VCaP (cell line): Measurements from ENCODE around the gene RRAD.
"Not testable (repeated sequence)": the region's sequence is repeated elsewhere in the genome, so short reads cannot be mapped to it uniquely, and the experiment has no call there.

ENCODE experiments used
- H3K27ac ChIP-seq: fragments of 450-650 bp; 2 replicates; pipeline ENCODE4 v1.5.1; 2017
- TF ChIP-seq, protein P1 (sequence below): fragments of 450-650 bp; conservative IDR thresholded peaks from 2 replicates; pipeline ENCODE4 v1.5.1; 2017; ENCODE audit warnings: mild to moderate bottlenecking, moderate library complexity

Gene RRAD, protein sequence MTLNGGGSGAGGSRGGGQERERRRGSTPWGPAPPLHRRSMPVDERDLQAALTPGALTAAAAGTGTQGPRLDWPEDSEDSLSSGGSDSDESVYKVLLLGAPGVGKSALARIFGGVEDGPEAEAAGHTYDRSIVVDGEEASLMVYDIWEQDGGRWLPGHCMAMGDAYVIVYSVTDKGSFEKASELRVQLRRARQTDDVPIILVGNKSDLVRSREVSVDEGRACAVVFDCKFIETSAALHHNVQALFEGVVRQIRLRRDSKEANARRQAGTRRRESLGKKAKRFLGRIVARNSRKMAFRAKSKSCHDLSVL

DNA sequence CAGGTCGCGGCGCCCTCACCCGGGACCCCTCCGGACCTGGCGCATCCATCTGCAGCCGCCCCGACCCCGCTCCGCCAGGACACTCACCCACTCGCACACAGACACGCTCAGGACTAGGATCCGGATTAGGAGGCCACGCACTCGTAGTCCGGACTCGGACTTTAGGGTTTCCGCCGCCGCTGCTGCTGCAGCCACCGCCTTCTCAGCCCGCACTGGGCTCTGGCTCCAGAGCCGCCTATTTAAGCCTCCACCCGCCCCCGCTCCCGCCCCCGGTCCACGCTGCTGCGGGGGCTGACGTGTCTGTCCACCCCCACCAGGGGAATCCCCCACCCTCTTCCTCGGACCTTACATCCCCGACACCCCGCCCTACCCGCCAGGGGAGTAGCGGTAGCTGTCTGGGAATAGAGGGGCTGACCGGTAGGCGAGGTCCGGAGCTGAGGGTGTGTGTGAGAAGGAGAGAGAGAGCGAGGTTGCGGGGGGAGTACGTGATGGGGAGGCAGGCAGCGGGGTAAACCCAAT, at the start of gene RRAD:
TSS of gene RRAD (minus strand) at position 214 of the 519 bp plus-strand sequence. CDS start 356 bp downstream, outside the sequence.
- TF ChIP-seq, protein P1, sequence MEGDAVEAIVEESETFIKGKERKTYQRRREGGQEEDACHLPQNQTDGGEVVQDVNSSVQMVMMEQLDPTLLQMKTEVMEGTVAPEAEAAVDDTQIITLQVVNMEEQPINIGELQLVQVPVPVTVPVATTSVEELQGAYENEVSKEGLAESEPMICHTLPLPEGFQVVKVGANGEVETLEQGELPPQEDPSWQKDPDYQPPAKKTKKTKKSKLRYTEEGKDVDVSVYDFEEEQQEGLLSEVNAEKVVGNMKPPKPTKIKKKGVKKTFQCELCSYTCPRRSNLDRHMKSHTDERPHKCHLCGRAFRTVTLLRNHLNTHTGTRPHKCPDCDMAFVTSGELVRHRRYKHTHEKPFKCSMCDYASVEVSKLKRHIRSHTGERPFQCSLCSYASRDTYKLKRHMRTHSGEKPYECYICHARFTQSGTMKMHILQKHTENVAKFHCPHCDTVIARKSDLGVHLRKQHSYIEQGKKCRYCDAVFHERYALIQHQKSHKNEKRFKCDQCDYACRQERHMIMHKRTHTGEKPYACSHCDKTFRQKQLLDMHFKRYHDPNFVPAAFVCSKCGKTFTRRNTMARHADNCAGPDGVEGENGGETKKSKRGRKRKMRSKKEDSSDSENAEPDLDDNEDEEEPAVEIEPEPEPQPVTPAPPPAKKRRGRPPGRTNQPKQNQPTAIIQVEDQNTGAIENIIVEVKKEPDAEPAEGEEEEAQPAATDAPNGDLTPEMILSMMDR = no peak

DNA sequence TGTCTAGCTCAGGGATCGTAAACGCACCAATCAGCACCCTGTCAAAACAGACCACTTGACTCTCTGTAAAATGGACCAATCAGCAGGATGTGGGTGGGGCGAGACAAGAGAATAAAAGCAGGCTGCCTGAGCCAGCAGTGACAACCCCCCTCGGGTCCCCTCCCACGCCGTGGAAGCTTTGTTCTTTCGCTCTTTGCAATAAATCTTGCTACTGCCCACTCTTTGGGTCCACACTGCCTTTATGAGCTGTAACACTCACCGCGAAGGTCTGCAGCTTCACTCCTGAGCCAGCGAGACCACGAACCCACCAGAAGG, 49.6 kb upstream of the RRAD start:
- not testable (repeated sequence) for H3K27ac ChIP-seq

More for the DNA sequence above, at the start of gene RRAD:
- no peak within 1 kb of the TSS for H3K27ac ChIP-seq

DNA sequence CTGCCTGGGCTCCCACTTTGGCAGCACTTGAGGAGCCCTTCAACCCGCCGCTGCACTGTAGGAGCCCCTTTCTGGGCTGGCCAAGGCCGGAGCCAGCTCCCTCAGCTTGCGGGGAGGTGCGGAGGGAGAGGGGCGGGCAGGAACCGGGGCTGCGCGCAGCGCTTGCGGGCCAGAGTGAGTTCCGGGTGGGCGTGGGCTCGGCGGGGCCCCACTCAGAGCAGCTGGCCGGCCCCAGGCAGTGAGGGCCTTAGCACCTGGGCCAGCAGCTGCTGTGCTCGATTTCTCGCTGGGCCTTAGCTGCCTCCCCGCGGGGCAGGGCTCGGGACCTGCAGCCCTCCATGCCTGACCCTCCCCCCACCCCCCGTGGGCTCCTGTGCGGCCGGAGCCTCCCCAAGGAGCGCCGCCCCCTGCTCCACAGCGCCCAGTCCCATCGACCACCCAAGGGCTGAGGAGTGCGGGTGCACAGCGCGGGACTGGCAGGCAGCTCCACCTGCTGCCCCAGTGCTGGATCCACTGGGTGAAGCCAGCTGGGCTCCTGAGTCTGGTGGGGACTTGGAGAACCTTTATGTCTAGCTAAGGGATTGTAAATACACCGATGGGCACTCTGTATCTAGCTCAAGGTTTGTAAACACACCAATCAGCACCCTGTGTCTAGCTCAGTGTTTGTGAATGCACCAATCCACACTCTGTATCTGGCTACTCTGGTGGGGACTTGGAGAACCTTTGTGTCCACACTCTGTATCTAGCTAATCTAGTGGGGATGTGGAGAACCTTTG, 49.0 kb upstream of the RRAD start:
- not testable (repeated sequence) for H3K27ac ChIP-seq

DNA sequence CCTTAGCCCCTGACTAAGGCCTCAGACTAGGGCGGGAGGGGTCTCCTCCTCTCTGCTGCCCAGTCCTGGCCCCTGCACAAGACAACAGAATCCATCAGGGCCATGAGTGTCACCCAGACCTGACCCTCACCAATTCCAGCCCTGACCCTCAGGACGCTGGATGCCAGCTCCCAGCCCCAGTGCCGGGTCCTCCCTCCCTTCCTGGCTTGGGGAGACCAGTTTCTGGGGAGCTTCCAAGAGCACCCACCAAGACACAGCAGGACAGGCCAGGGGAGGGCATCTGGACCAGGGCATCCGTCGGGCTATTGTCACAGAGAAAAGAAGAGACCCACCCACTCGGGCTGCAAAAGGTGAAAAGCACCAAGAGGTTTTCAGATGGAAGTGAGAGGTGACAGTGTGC, 48.4 kb upstream of the RRAD start:
- no peak overlapping the region for H3K27ac ChIP-seq
- TF ChIP-seq, protein P1 = no peak

DNA sequence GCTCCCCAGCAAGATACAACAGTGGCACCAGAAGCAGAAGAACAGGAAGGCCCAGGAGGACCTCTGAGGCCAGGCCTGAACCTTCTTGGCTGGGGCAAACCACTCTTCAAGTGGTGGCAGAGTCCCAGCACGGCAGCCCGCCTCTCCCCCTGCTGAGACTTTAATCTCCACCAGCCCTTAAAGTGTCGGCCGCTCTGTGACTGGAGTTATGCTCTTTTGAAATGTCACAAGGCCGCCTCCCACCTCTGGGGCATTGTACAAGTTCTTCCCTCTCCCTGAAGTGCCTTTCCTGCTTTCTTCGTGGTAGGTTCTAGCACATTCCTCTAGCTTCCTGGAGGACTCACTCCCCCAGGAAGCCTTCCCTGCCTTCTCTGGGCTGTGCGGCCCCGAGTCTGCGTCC, 47.6 kb upstream of the RRAD start:
- TF ChIP-seq, protein P1 = no peak
- H3K27ac ChIP-seq = no peak overlapping the region

DNA sequence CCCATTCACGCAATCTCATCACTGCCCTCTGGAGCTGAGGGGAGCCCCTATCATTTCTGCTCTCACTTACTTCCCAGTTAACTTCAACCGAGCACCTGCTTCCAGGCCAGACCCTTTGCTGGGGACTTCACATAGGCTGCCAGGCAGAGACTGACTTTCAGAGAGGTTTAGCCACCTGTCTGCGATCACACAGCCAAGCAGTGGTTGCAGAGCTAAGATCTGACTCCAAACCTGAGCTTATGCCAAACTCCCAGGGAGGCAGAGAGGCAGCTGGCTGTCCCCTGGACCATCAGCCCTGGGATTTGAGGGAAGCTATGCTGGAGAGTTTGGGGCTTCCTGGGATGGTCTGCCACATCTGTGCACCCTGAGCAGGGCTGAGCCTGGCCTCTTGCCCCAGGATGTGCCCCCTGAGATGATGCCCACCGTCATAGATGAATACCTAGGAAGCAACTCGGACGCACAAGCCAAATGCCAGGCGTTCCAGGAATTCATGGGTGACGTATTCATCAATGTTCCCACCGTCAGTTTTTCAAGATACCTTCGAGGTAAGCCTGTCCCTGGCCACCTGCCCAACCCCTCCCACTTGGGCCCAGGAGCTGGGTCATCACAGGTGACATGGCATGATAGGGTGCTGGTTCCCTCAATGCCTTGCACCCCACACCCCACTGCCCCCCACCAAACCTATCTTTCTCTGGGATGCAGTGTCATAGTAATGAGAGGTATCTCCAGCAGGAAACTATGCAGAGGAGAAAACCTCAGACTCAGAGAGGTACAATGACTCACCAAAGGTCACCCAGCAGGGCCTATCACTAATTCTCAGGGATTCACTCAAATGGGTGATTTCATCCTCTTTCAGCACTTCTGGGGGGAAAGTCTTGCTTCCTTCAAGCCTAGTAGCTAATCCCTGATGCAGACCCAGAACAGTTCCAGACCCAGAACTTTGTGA, 45.7 kb upstream of the RRAD start:
- H3K27ac ChIP-seq = no peak overlapping the region
- TF ChIP-seq, protein P1 = no peak

DNA sequence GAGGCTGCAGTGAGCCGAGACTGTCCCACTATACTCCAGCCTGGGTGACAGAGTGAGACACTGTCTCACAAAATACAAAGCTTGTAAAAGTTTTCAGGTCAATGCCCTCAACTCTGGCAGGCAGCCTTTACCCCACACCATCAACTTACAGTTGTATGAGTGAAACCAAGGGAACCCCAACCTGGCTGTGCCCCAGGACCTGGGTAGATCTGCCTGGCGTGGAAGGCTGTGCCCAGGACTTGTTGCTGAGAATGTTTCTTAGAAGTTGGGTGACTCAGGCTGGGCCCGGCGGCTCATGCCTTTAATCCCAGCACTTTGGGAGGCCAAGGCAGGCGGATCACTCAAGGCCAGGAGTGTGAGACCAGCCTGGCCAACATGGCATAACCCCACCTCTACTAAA, 43.5 kb upstream of the RRAD start:
- TF ChIP-seq, protein P1 = no peak
- no peak overlapping the region for H3K27ac ChIP-seq

DNA sequence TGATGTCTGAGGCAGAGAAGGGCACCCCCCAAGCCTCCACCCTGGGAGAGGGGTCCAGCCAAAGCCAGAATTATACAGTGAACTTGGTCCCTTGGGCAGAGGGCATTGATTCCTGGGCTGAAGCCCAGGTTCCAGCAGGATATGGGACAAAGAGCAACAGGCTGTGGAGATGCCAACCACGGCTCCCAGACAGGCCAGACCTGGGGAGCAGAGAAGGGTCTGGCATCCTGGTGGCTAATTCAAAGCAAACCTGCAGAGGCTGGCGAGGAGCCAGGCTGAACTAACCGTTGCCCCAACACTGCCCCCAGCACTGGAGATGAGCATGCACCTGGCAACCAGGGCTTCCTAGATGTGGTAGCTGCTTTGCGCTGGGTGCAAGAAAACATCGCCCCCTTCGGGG, 38.7 kb upstream of the RRAD start:
- H3K27ac ChIP-seq = no peak overlapping the region
- TF ChIP-seq, protein P1 = no peak
